ENCODE data around the gene LRRN2. TPM values are rescaled to one million over a fixed set of nuclear protein-coding genes. Genes with fewer than 3 reads are reported as not detected.

LRRN2 gene
- total RNA-seq, 4 donors from 2014 or later, result 0.10 to 0.32 TPM; not detected in 2

DNA sequence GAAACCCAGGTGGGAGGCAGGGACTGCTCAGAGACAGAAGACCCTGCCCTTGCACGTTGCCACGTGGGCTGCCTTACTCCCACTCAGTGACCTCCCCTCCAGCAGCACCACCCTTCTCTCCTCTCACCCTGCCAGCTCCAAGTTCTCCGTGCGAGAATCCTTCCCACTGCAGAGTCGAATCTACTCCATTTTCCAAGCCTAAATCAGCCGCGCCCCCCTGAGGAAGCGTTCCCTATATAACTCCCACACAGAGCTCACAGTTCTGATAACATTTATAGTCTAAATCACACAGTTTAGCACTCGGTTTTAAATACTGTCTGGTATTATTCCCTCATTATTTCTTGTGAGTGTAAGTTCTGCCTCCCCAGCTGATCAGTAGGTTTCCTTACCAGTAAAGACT, 7.7 kb downstream of the LRRN2 start:
- DNase-seq (ENCODE audit: low spot score in 2 of 2), result no peak
- 79 to 81% methylated on average over 9 of the region's 9 CpGs for WGBS, 2 donors
- TF ChIP-seq POLR2A (IDR thresholded peaks at IDR 0.05), result no peak
- TF ChIP-seq, protein P1, sequence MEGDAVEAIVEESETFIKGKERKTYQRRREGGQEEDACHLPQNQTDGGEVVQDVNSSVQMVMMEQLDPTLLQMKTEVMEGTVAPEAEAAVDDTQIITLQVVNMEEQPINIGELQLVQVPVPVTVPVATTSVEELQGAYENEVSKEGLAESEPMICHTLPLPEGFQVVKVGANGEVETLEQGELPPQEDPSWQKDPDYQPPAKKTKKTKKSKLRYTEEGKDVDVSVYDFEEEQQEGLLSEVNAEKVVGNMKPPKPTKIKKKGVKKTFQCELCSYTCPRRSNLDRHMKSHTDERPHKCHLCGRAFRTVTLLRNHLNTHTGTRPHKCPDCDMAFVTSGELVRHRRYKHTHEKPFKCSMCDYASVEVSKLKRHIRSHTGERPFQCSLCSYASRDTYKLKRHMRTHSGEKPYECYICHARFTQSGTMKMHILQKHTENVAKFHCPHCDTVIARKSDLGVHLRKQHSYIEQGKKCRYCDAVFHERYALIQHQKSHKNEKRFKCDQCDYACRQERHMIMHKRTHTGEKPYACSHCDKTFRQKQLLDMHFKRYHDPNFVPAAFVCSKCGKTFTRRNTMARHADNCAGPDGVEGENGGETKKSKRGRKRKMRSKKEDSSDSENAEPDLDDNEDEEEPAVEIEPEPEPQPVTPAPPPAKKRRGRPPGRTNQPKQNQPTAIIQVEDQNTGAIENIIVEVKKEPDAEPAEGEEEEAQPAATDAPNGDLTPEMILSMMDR (IDR thresholded peaks at IDR 0.05), result no peak
- intact Hi-C loops (cut with DNase I; ENCODE audit: low total_unique reads), result loop anchor here (5.0 kb wide), 1 partner anchor 739 kb away; no protein-coding TSS in a partner anchor
- no peak overlapping the region for H3K4me3 ChIP-seq (ENCODE audit: low read depth, poor library complexity, severe bottlenecking)

DNA sequence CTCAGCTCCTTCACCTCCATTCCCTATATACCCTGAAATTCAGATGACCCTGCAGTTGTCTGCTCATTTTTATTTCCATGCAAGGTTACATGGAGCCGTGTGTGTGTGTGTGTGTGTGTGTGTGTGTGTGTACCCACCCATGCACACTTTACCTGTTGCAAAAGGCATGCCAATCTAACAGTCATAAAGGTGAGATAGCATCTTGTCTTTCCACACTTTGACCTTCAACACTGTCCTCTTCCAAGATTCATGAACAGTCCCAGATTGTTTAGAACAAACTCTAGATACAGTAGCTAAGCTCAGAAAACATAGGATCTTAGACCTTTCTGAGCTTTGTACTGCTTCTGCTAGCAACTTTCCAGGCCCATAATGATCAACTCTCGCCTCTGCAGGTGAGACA, 9.5 kb downstream of the LRRN2 start:
- TF ChIP-seq, protein P1 (IDR thresholded peaks at IDR 0.05), result no peak
- no peak for TF ChIP-seq POLR2A (IDR thresholded peaks at IDR 0.05)
- no peak overlapping the region for H3K4me3 ChIP-seq (ENCODE audit: low read depth, poor library complexity, severe bottlenecking)
- WGBS, 2 donors, result 92 to 94% methylated on average over 2 of the region's 2 CpGs
- intact Hi-C loops (cut with DNase I; ENCODE audit: low total_unique reads), result loop anchor here (5.0 kb wide), 1 partner anchor 741 kb away; no protein-coding TSS in a partner anchor
- no peak for DNase-seq (ENCODE audit: low spot score in 2 of 2)

DNA sequence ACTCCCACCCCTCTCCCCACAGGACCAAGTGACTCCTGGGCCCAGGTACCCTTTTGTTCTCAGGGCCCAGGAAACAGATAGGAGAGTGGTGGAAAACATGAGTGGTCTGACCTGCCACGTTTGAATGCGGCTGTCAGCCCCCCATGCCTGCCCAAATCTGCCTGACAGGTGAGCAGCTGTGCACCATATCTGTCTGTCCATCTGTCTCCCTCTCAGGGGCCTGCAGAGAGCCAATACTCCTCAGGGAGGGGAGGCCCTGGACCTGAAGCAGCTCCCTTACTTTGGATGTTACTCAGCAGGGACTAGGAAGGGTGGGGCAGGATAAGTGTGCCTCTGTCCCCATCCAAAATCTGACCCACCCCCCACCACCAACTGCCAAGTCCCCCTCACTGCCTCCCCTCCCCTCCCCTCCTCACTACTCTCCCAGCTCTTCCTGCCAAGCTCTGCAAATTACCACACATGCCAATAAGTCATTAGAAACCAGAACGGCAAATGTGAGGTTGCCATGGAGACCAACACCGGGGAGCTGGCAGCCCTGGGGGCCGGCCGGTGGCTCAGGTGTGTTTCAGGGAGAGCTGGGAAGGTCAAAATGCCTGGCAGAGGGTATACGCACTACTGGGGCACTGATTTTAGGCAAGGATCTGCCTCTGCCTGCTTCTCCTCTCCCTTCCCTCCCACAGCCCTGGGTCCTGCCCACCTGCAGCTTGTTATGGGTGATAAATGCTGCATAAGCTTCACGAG, 11.5 kb downstream of the LRRN2 start:
- WGBS, 2 donors, result 19 to 24% methylated on average over 8 of the region's 8 CpGs
- intact Hi-C loops (cut with DNase I; ENCODE audit: low total_unique reads), result no loop called here
- TF ChIP-seq, protein P1 (IDR thresholded peaks at IDR 0.05), result no peak
- TF ChIP-seq POLR2A (IDR thresholded peaks at IDR 0.05), result no peak

DNA sequence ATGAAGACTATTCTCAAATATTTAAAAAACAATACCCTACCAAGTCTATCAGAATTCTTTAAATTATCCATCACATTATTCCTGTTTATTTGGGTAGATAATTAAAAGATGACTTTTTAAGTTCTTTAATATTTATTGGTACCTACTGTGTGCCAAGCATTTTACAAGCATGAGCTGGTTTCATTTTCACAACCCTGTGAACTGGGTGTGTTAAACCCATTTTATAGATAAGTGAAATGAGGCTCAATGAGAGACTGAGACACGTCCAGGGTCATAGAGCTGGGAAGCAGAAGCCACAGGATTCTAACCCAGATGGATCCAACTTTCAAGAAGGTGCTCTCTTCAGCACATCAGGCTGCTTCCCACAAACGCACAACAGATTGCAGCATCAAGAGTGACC, 12.3 kb downstream of the LRRN2 start:
- H3K4me3 ChIP-seq (ENCODE audit: low read depth, poor library complexity, severe bottlenecking), result no peak overlapping the region
- WGBS, 2 donors, result 81 to 85% methylated on average over 2 of the region's 2 CpGs
- intact Hi-C loops (cut with DNase I; ENCODE audit: low total_unique reads), result no loop called here
- no peak for DNase-seq (ENCODE audit: low spot score in 2 of 2)
- TF ChIP-seq, protein P1 (IDR thresholded peaks at IDR 0.05), result no peak
- no peak for TF ChIP-seq POLR2A (IDR thresholded peaks at IDR 0.05)

More for the DNA sequence above, 11.5 kb downstream of the LRRN2 start:
- no peak for DNase-seq (ENCODE audit: low spot score in 2 of 2)
- no peak overlapping the region for H3K4me3 ChIP-seq (ENCODE audit: low read depth, poor library complexity, severe bottlenecking)

DNA sequence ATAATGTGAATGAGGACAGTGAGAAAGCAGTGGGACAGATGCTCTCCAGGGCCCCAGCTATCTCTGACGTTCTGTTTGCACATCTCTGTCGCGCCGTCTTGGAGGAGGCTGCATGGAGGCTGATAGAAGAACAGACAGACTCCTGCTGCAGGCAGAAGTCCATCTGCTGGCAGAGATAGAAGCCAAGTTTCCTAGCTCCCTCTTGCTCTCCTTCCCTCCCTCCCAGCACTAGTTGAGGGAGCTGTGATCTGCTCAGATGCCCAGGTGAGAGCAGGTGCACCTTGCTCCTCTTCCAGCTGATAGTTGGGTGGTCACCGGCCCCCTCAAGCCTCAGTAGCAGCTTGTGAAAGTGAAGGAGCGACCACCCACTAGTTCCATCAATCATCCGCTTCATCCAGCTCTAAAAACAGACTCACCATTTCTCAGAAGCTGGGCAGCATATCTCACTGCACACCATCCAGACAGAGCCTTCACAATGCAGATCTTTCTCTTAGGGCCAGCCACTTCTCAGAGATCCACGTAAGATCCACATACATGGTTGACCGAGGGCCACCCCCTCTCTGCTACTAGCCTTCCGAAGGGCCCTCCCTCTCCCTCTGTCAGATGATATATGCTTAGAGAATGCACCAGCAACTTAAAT, 12.9 kb downstream of the LRRN2 start:
- intact Hi-C loops (cut with DNase I; ENCODE audit: low total_unique reads), result no loop called here
- TF ChIP-seq, protein P1 (IDR thresholded peaks at IDR 0.05), result no peak
- no peak for TF ChIP-seq POLR2A (IDR thresholded peaks at IDR 0.05)
- no peak overlapping the region for H3K4me3 ChIP-seq (ENCODE audit: low read depth, poor library complexity, severe bottlenecking)
- WGBS, 2 donors, result 82 to 85% methylated on average over 10 of the region's 10 CpGs
- DNase-seq (ENCODE audit: low spot score in 2 of 2), result no peak

All from lower leg skin (tissue), 4 donors.